ENCODE measurements around the gene HCRTR2. TPM values are rescaled to one million over a fixed set of nuclear protein-coding genes. Genes with fewer than 3 reads are reported as not detected.

The HCRTR2 gene
- total RNA-seq, 1 experiment from 2014 or later: not detected

- no peak for DNase-seq (ENCODE audit: extremely low read depth, low read depth)
Observed at GRCh38 chr6:55319961-55320695, 145.8 kb downstream of the HCRTR2 start.

- no peak for DNase-seq (ENCODE audit: extremely low read depth, low read depth)
Observed at GRCh38 chr6:55320696-55321086, 146.4 kb downstream of the HCRTR2 start.

GRCh38 chr6:55327169-55327568 is 152.9 kb downstream of the HCRTR2 start, which contains the start of gene GFRAL:
Gene GFRAL, plus strand, starts transcription at chr6:55327469. Its CDS starts 86 bp downstream, at chr6:55327555.
- DNase-seq (ENCODE audit: extremely low read depth, low read depth): no peak

Other genes starting within 250 kb of the HCRTR2 start
- gene GFRAL, start 153.0 kb downstream of the HCRTR2 start, total RNA-seq (2014; rRNA removed; shearing (Covaris generic)): not detected in 2 replicates

Data from NCI-H460 (cell line).